Measurements from ENCODE around the gene SMG6.

DNA sequence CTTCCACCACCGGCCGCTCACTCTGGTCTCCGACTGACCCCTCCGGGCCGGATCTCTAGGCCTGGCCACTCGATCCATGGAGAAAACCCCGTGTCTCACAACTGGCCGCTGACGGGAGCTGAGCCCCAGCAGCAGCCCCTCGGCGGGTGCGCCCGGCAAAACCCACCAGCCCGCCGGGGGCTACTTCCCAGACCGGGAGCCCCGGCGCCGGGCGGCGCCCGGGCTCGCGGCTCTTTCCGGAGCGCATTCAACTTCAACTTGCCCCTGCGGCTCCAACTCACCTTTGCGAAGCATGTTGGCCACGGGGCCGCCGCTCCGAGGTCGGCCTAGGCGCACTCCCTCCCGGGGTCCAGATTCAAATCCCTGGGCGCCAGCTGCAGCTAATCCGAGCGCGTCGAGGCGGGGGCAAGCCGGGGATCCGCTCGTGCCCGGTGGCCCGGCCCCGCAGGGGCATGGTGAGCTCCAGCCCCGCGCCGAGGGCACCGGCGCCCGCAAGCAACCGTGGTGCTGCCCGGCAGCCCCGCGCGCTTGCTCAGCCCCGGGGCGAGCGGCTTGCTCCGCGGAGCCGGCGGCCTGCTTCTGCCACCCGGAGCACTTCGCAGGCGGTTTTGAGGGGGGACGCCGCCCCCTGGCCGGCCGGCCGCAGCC is 278.9 kb downstream of the SMG6 start:
- no peak for TF ChIP-seq POLR2A (IDR thresholded peaks at IDR 0.05; ENCODE audit: extremely low read depth, insufficient read length)
- TF ChIP-seq, protein P1, sequence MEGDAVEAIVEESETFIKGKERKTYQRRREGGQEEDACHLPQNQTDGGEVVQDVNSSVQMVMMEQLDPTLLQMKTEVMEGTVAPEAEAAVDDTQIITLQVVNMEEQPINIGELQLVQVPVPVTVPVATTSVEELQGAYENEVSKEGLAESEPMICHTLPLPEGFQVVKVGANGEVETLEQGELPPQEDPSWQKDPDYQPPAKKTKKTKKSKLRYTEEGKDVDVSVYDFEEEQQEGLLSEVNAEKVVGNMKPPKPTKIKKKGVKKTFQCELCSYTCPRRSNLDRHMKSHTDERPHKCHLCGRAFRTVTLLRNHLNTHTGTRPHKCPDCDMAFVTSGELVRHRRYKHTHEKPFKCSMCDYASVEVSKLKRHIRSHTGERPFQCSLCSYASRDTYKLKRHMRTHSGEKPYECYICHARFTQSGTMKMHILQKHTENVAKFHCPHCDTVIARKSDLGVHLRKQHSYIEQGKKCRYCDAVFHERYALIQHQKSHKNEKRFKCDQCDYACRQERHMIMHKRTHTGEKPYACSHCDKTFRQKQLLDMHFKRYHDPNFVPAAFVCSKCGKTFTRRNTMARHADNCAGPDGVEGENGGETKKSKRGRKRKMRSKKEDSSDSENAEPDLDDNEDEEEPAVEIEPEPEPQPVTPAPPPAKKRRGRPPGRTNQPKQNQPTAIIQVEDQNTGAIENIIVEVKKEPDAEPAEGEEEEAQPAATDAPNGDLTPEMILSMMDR (IDR thresholded peaks at IDR 0.05; ENCODE audit: low read depth, low read length), result no peak
- TF ChIP-seq, protein P2, sequence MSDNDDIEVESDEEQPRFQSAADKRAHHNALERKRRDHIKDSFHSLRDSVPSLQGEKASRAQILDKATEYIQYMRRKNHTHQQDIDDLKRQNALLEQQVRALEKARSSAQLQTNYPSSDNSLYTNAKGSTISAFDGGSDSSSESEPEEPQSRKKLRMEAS (IDR thresholded peaks at IDR 0.05; ENCODE audit: low read depth, low read length), result no peak
